ENCODE measurements around the gene CHST3. TPM values are rescaled to one million over a fixed set of nuclear protein-coding genes. Genes with fewer than 3 reads are reported as not detected.
A peak's percentile ranks its signal among the peaks of the same experiment; 100 is the strongest.

CHST3 gene
- polyA plus RNA-seq, 1 donor from 2014 or later: 4.1 TPM

DNA sequence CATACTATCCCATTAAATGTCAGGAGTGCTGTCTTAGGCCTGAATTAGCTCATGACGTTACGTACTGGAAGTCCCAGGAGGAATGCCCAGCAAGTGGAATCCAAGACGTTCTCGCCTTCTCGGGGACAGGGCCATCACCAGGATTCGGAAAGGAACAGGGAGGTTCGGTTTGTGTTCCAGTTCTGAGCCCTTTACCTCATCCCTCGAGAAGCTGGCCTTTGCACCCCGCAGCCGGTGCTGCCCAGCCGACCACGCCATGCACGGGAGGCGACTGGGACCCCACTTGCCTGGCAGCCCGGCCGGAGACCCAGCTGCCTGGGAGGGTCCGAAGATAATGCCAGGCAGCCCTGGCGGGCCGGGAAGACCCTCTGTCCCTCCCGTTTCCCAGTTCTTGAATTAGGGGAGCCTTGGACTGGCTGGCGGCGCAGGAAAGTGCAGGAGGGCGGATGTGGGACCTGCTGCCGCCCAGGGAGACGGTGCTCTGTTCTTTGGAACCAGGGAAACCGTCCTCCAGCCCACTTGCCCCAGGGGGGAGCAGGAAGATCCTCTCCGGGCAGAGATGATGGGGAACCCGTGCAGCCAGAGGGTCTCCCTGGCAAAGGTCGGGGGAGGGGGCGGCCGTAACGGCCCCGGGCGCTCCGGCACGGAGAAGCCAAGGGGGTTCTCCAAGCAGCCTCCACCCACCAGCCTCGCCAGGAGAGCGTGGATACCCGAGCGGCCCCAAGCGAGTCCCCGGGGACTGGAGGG is 671 bp upstream of the CHST3 start:
- Histone ChIP-seq H4K20me1 (ENCODE audit: insufficient read depth) (no peaks in the 10 kb centered on the region), H3K9me2 (ENCODE audit: insufficient read depth, low read length) (no peaks in the 10 kb centered on the region), H3K4me3 (ENCODE audit: low read length) (peak overlapping the region; percentile 70), H3F3A (ENCODE audit: insufficient read depth, low read length, poor library complexity, severe bottlenecking) (no peaks in the 10 kb centered on the region), H2AFZ (ENCODE audit: low read depth, low read length) (peak overlapping the region; percentile 14), H3K27ac (ENCODE audit: low read length) (no peak overlapping the region), H3K4me2 (ENCODE audit: low read length) (peak overlapping the region; percentile 68), H3K9me3 (ENCODE audit: low read length) (no peaks in the 10 kb centered on the region), H3K9ac (ENCODE audit: low read length) (peak overlapping the region; percentile 75), H3K36me3 (ENCODE audit: insufficient read depth, low read length) (no peaks in the 10 kb centered on the region), H3K27me3 (ENCODE audit: insufficient read depth, low read depth, low read length) (peaks cover 25% of the 10 kb centered on the region), H3K79me2 (replicated peaks; ENCODE audit: insufficient read depth, low read length) (peaks cover 8% of the 10 kb centered on the region)
- TF ChIP-seq POLR2AphosphoS5 (IDR thresholded peaks at IDR 0.05) (no peak), CTCF (IDR thresholded peaks at IDR 0.05; ENCODE audit: poor library complexity, severe bottlenecking) (no peak), RAD21 (conservative IDR thresholded peaks at IDR 0.05) (no peak), SMC3 (conservative IDR thresholded peaks at IDR 0.05; ENCODE audit: poor library complexity) (no peak), EP300 (conservative IDR thresholded peaks at IDR 0.05; ENCODE audit: poor library complexity, severe bottlenecking) (no peak), EZH2 (IDR thresholded peaks at IDR 0.05; ENCODE audit: borderline replicate concordance, insufficient read depth, low read length, poor library complexity, severe bottlenecking) (no peak), TAF1 (IDR thresholded peaks at IDR 0.05; ENCODE audit: low read depth) (no peak), MXI1 (conservative IDR thresholded peaks at IDR 0.05; ENCODE audit: poor library complexity, severe bottlenecking) (no peak)
- TF ChIP-seq, protein P1, sequence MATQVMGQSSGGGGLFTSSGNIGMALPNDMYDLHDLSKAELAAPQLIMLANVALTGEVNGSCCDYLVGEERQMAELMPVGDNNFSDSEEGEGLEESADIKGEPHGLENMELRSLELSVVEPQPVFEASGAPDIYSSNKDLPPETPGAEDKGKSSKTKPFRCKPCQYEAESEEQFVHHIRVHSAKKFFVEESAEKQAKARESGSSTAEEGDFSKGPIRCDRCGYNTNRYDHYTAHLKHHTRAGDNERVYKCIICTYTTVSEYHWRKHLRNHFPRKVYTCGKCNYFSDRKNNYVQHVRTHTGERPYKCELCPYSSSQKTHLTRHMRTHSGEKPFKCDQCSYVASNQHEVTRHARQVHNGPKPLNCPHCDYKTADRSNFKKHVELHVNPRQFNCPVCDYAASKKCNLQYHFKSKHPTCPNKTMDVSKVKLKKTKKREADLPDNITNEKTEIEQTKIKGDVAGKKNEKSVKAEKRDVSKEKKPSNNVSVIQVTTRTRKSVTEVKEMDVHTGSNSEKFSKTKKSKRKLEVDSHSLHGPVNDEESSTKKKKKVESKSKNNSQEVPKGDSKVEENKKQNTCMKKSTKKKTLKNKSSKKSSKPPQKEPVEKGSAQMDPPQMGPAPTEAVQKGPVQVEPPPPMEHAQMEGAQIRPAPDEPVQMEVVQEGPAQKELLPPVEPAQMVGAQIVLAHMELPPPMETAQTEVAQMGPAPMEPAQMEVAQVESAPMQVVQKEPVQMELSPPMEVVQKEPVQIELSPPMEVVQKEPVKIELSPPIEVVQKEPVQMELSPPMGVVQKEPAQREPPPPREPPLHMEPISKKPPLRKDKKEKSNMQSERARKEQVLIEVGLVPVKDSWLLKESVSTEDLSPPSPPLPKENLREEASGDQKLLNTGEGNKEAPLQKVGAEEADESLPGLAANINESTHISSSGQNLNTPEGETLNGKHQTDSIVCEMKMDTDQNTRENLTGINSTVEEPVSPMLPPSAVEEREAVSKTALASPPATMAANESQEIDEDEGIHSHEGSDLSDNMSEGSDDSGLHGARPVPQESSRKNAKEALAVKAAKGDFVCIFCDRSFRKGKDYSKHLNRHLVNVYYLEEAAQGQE (IDR thresholded peaks at IDR 0.05; ENCODE audit: borderline replicate concordance): no peak

DNA sequence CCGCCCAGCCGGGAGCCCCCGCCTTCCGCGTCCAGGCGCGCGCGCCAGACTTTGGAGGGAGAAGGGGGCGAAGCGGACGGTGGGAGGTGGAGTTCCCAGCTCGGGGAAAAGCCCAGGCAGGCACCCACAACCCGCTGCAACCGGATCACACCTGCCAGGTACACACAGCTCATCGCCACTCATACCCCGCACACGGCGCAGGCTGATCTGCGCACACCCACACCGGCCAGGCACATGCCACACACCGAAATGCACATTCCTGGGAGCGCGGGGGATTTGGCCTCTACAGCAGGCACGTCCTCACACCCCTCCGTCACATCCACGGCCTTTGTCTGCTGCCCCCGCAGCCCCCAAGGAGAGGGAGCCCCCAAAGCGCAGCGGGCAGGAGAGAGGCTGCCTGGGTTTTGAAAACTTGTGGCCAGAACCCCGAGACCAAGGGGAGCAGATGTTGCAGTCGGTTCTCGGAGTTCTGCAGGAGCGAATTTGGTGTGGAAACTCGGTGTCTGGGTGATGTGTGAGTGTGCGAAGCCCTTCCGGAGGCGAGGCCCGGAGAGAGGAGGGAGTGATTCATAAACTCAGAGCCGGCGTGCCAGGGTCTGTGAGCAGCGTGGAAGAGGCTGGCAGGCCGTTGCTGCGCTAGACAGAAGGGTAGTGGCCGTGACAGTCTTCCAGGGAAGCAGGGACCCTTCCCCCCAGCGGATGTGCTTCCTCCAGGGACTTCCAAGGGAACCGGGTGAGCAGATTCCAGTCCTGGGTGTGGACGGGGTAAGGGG is 734 bp downstream of the CHST3 start:
- Histone ChIP-seq H4K20me1 (ENCODE audit: insufficient read depth) (no peaks in the 10 kb centered on the region), H2AFZ (ENCODE audit: low read depth, low read length) (peak overlapping the region; percentile 24), H3K4me2 (ENCODE audit: low read length) (peak overlapping the region; percentile 79), H3K9me3 (ENCODE audit: low read length) (no peaks in the 10 kb centered on the region), H3F3A (ENCODE audit: insufficient read depth, low read length, poor library complexity, severe bottlenecking) (no peaks in the 10 kb centered on the region), H3K36me3 (ENCODE audit: insufficient read depth, low read length) (no peaks in the 10 kb centered on the region), H3K9me2 (ENCODE audit: insufficient read depth, low read length) (no peaks in the 10 kb centered on the region), H3K9ac (ENCODE audit: low read length) (peak overlapping the region; percentile 75), H3K79me2 (replicated peaks; ENCODE audit: insufficient read depth, low read length) (peaks cover 8% of the 10 kb centered on the region), H3K27ac (ENCODE audit: low read length) (peak overlapping the region; percentile 12), H3K4me3 (ENCODE audit: low read length) (peak overlapping the region; percentile 70), H3K27me3 (ENCODE audit: insufficient read depth, low read depth, low read length) (peaks cover 25% of the 10 kb centered on the region)
- TF ChIP-seq TAF1 (IDR thresholded peaks at IDR 0.05; ENCODE audit: low read depth): no peak
- TF ChIP-seq EP300 (conservative IDR thresholded peaks at IDR 0.05; ENCODE audit: poor library complexity, severe bottlenecking): no peak
- TF ChIP-seq RAD21 (conservative IDR thresholded peaks at IDR 0.05): no peak
- peak; percentile 21 for TF ChIP-seq MXI1 (conservative IDR thresholded peaks at IDR 0.05; ENCODE audit: poor library complexity, severe bottlenecking)
- no peak for TF ChIP-seq SMC3 (conservative IDR thresholded peaks at IDR 0.05; ENCODE audit: poor library complexity)
- no peak for TF ChIP-seq CTCF (IDR thresholded peaks at IDR 0.05; ENCODE audit: poor library complexity, severe bottlenecking)
- peak; percentile 35 for TF ChIP-seq POLR2AphosphoS5 (IDR thresholded peaks at IDR 0.05)
- TF ChIP-seq EZH2 (IDR thresholded peaks at IDR 0.05; ENCODE audit: borderline replicate concordance, insufficient read depth, low read length, poor library complexity, severe bottlenecking): no peak
- TF ChIP-seq, protein P1 (IDR thresholded peaks at IDR 0.05; ENCODE audit: borderline replicate concordance): peak; percentile 46
